Right lobe of liver (tissue), 6 donors: ENCODE data around the gene BRMS1. TPM values are rescaled to one million over a fixed set of nuclear protein-coding genes. Genes with fewer than 3 reads are reported as not detected.

Experiments
- ATAC-seq, 4 donors: fragments of 200-7000 bp; cut with Tn5 transposase; one replicate each; pipeline ENCODE4 v1.9.1; 2020; ENCODE audit warnings: mild to moderate bottlenecking in 4 of 4, moderate library complexity in 4 of 4
- DNase-seq, 3 donors: peaks; one replicate each; pipeline ENCODE4 v3.0.0-alpha.2; 2020
- H3K27ac ChIP-seq, 3 donors: fragments of 200-600 bp; one replicate each; pipeline ENCODE4 v1.8.0; 2022
- H3K27me3 ChIP-seq, 2 donors: fragments of 200-600 bp; one replicate each; pipeline ENCODE4 v1.8.0; 2022
- H3K36me3 ChIP-seq, 4 donors: fragments of 200-600 bp; sonication (generic) in 1 of 4; one replicate each; pipeline versions ENCODE4 v1.5.1 to v1.8.0; 2017 to 2022; ENCODE audit warnings: control low read depth in 1 of 4
- H3K4me1 ChIP-seq, 4 donors: fragments of 200-600 bp; sonication (generic) in 1 of 4; one replicate each; pipeline versions ENCODE4 v1.5.1 to v1.8.0; 2017 to 2022; ENCODE audit warnings: control low read depth in 1 of 4
- H3K4me3 ChIP-seq, 3 donors: fragments of 200-600 bp; one replicate each; pipeline ENCODE4 v1.8.0; 2022
- H3K9me3 ChIP-seq, 4 donors: fragments of 200-600 bp; sonication (generic) in 1 of 4; one replicate each; pipeline versions ENCODE4 v1.5.1 to v1.8.0; 2017 to 2022; ENCODE audit warnings: control low read depth in 1 of 4
- POLR2A ChIP-seq: fragments of 450-650 bp; IDR thresholded peaks from one replicate; pipeline ENCODE4 v1.6.1; 2017; ENCODE audit warnings: antibody characterized with exemption, mild to moderate bottlenecking
- WGBS: methylation state at CpG from one replicate; pipeline ENCODE4 v1.1.6; 2018; ENCODE audit warnings: low coverage, low lambda C conversion rate; ENCODE audit not compliant: insufficient coverage; ENCODE audit errors: missing lambda C conversion rate; 5-methylcytosine and 5-hydroxymethylcytosine counted together
- intact Hi-C, 2 donors: fragments of 100-400 bp; cut with DNase I; formaldehyde crosslinking; loops; one replicate each; pipeline versions ENCODE4 v1.11.2 to v1.14.1; 2022
- total RNA-seq, 6 experiments: library from RNA; depleted of rRNA in 2 of 6; stranded (reverse); fragments of >200 nt in 2 of 6; fragmentation: NEBNext Ultra II Directional in 3 of 6; extraction: Animal tissue kit (Norgen Biotek cat#: 25700) in 3 of 6; gene quantifications; one replicate each; pipeline versions ENCODE4 v1.1.0 to v1.2.4, GENCODE V29; 2016 to 2023
- TF ChIP-seq, protein P1 (sequence below), 4 donors: fragments of 200-600 bp in 3 of 4; fragments of 450-650 bp in 1 of 4; IDR thresholded peaks; one replicate each; pipeline versions ENCODE4 v1.5.1 to v1.8.0; 2016 to 2022; ENCODE audit warnings: antibody characterized with exemption in 4 of 4, mild to moderate bottlenecking in 2 of 4
- donor health status: DM: no; HTN: yes; CAD: no.
- donor health status: DM: no; HTN: no; CAD: no.
- donor health status: DM: no; HTN: no; CAD: no.
- donor health status: DM: no; HTN: yes; CAD: no.
- donor health status: DM: no; HTN: yes; CAD: no.

Gene BRMS1
- total RNA-seq, 6 experiments from 2014 or later = 8.2 to 31.9 (median 12.1) TPM

DNA sequence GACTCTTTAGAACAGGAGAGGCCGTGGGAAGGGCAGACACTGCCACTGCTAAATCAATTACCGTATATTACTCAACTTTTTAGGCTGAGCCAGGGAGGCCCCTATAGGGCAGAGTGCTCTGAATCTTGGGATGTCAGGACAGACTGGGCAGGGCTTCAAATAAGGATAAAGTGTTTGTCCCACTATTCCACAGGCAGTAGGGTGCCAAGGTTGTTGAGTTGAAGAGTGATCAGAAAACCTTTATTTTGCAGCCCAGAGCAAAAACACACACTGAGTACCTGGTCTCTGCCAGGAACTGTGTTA, 4.1 kb upstream of the BRMS1 start:
- Histone ChIP-seq H3K4me3 (peak overlapping the region in 1 of 3 donors; percentile 2), H3K27ac (peak overlapping the region in 2 of 3 donors; percentile 59 to 86), H3K9me3 (no peaks in the 10 kb centered on the region), H3K27me3 (no peaks in the 10 kb centered on the region), H3K4me1 (peaks cover 0 to 53% (median 10%) of the 10 kb centered on the region in 4 donors), H3K36me3 (peaks cover 0 to 3% (median 0%) of the 10 kb centered on the region in 4 donors)
- intact Hi-C loops = no loop called here
- ATAC-seq (peak; percentile 8 to 37 (median 22)), DNase-seq (peak in 1 of 3 donors; percentile 68)
- TF ChIP-seq, protein P1, sequence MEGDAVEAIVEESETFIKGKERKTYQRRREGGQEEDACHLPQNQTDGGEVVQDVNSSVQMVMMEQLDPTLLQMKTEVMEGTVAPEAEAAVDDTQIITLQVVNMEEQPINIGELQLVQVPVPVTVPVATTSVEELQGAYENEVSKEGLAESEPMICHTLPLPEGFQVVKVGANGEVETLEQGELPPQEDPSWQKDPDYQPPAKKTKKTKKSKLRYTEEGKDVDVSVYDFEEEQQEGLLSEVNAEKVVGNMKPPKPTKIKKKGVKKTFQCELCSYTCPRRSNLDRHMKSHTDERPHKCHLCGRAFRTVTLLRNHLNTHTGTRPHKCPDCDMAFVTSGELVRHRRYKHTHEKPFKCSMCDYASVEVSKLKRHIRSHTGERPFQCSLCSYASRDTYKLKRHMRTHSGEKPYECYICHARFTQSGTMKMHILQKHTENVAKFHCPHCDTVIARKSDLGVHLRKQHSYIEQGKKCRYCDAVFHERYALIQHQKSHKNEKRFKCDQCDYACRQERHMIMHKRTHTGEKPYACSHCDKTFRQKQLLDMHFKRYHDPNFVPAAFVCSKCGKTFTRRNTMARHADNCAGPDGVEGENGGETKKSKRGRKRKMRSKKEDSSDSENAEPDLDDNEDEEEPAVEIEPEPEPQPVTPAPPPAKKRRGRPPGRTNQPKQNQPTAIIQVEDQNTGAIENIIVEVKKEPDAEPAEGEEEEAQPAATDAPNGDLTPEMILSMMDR (IDR thresholded peaks at IDR 0.05) = no peak
- TF ChIP-seq POLR2A = peak; percentile 14
- WGBS = 8% methylated on average over 2 of the region's 2 CpGs

DNA sequence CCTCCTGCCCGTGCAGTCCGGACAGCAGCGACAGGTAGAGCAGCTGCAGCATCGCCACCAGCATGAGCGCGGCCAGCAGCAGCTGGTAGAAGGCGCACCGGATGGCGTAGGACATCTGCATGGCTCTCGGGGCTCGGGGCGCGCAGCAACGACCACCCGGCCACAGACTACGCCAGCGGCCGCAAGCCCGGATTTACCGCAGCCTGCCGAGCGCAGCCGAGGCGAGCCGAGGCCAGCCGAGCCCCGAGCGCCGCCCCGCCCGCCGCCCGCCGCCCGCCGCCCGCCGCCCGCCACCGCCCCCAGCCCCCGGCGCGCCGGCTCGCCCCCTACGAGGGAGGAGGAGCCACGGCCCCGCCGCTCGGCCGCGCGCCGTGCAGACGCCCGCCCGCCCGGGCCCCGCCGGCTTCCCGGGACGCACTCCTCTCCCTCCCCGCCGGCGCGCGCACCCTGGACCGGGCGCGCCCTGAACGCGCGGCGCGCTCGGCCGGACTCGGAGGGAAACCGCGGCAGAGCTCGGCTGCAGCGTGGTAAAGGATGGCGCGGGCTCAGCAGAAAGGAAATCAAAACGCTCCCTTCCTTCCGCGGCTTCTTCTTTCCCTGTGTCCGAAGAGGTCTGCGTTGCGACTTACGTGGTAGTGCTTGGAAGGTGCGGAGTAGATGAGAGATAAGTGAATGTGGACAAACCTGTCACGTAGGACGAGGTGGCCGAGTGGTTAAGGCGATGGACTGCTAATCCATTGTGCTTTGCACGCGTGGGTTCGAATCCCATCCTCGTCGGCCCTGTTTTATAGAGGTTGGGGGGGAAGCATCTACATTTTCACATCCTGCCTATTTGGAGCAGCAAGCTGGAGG, 2.7 kb upstream of the BRMS1 start, which contains the start of gene B4GAT1:
Gene B4GAT1, minus strand, starts transcription at position 205 of the 852 bp plus-strand sequence. Its CDS starts 84 bp downstream, at position 121.
- DNase-seq (peak in 2 of 3 donors; percentile 75 to 79), ATAC-seq (peak; percentile 29 to 65 (median 52))
- Histone ChIP-seq H3K27ac (peak within 1 kb of the TSS; percentile 62 to 86 (median 65)), H3K9me3 (no peaks in the 10 kb centered on the region), H3K36me3 (no peaks in the 10 kb centered on the region), H3K4me3 (peak within 1 kb of the TSS; percentile 68 to 82 (median 73)), H3K4me1 (peaks cover 0 to 57% (median 15%) of the 10 kb centered on the region in 4 donors), H3K27me3 (no peaks in the 10 kb centered on the region)
- WGBS = 0% methylated on average over 28 of the region's 101 CpGs
- intact Hi-C loops = no loop called here
- TF ChIP-seq, protein P1 (IDR thresholded peaks at IDR 0.05) = no peak
- TF ChIP-seq POLR2A = peak; percentile 33

DNA sequence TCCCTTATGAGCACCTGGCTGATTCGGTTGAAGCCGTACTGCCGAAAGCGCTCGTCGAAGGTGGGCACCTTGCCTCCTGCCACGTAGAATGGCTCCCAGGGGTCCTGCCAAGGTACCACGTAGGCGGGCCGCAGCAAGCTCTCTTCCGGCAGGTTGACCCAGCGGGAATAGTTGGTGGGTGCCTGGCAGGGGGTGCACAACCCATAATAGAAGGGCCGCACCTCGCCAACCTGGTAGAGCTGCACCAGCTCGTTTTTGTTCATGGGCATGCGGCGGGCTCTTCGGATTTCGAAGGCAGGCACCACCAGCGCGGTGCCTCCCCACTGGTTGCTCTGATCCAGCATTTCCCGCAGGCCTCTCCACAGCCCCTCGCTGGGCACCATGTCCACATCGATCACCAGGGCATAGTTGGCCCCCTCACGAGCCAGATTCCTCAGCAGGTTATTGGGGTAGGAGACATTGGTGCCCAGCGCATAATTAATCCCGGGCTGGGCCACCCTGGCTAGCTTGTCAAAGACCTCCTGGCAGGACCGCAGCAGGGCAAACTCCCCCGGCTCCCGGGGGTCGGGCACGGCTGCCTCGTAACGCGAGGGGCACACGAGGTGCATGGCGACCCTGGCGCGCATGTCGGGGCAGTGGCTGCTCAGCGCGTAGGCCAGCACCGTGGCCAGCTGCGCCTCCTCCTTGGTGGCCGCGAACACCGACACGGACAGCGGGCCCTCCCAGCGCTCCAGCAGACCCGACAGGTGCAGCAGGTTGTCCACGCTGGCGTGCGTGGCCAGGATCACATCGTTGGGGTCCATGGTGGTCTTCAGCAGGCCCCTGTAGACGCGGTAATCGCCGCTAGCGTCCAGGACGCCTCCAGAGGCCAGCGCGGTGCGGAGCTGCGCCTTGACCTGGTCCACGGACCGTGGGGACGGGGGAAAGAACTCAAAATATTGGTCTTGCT, 1.8 kb upstream of the BRMS1 start:
- peaks cover 0 to 57% (median 15%) of the 10 kb centered on the region in 4 donors for H3K4me1 ChIP-seq
- TF ChIP-seq POLR2A = no peak
- TF ChIP-seq, protein P1 (IDR thresholded peaks at IDR 0.05) = no peak
- intact Hi-C loops = no loop called here

DNA sequence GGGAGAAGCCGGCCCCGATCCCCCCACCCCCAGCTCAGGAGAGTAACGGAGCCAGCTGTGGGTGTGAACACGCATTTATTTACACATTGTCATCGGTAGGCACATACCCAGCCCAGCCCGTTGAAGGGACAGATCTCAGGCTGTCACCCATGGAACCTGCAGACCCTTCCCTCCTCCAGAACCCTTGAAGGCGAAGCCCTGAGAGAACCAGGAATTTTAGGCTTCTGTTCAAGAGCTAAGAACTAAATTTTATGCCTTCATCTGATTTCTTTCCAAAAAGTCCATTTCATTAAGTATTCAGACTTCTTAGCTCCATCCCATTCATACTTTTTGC, 379 bp upstream of the BRMS1 start:
- Histone ChIP-seq H3K9me3 (no peaks in the 10 kb centered on the region), H3K4me3 (peak overlapping the region; percentile 92 to 100 (median 96)), H3K27ac (peak overlapping the region in 2 of 3 donors; percentile 11 to 33), H3K4me1 (peaks cover 0 to 48% (median 15%) of the 10 kb centered on the region in 4 donors), H3K27me3 (no peaks in the 10 kb centered on the region), H3K36me3 (peaks cover 0 to 12% (median 4%) of the 10 kb centered on the region in 4 donors)
- WGBS = 2% methylated on average over 6 of the region's 7 CpGs
- no peak for ATAC-seq
- no peak for DNase-seq
- intact Hi-C loops = no loop called here
- no peak for TF ChIP-seq POLR2A
- TF ChIP-seq, protein P1 (IDR thresholded peaks at IDR 0.05) = no peak

More for the DNA sequence above, 1.8 kb upstream of the BRMS1 start:
- Histone ChIP-seq H3K36me3 (no peaks in the 10 kb centered on the region), H3K9me3 (no peaks in the 10 kb centered on the region), H3K4me3 (peak overlapping the region; percentile 68 to 82 (median 73)), H3K27ac (peak overlapping the region; percentile 57 to 62 (median 57)), H3K27me3 (no peaks in the 10 kb centered on the region)
- peak in 2 of 4 donors; percentile 3 to 9 for ATAC-seq
- WGBS = 41% methylated on average over 22 of the region's 68 CpGs
- no peak for DNase-seq
